SK-N-SH (cell line): ENCODE measurements around the gene MND1.

Experiments
- CTCF ChIP-seq: fragments of 200-600 bp; sonication (generic); IDR thresholded peaks from 2 replicates; pipeline ENCODE4 v1.6.1; 2017; ENCODE audit warnings: antibody characterized with exemption, mild to moderate bottlenecking, moderate library complexity
- ELF1 ChIP-seq: IDR thresholded peaks from 2 replicates; pipeline ENCODE4 v1.4.0; 2012

GRCh38 chr4:153427363-153428071 is 83.0 kb downstream of the MND1 start:
- TF ChIP-seq ELF1, result no peak
- TF ChIP-seq CTCF, result no peak
